Chondrocyte (in vitro differentiated cells): ENCODE measurements around the gene MS4A14. TPM values are rescaled to one million over a fixed set of nuclear protein-coding genes. Genes with fewer than 3 reads are reported as not detected.

Experiments
- DNase-seq: peaks from one replicate; pipeline ENCODE4 v3.0.0; 2021; ENCODE audit warnings: mixed read lengths, low spot score
- H3K27ac Mint-ChIP-seq: one replicate; pipeline ENCODE4 v1.8.0; 2021; ENCODE audit warnings: mild to moderate bottlenecking, moderate library complexity, mixed read lengths; ENCODE audit not compliant: unreplicated experiment
- H3K27me3 Mint-ChIP-seq: 2 replicates; pipeline ENCODE4 v1.8.0; 2021; ENCODE audit warnings: low read depth, mixed read lengths
- H3K36me3 Mint-ChIP-seq: 2 replicates; pipeline ENCODE4 v1.8.0; 2021; ENCODE audit warnings: low read depth, mixed read lengths
- H3K4me1 Mint-ChIP-seq: 2 replicates; pipeline ENCODE4 v1.8.0; 2021; ENCODE audit warnings: low read depth, mild to moderate bottlenecking, mixed read lengths
- H3K4me3 Mint-ChIP-seq: one replicate; pipeline ENCODE4 v1.8.0; 2021; ENCODE audit warnings: mild to moderate bottlenecking, moderate library complexity, mixed read lengths; ENCODE audit not compliant: unreplicated experiment
- H3K9me3 Mint-ChIP-seq: 2 replicates; pipeline ENCODE4 v1.8.0; 2021; ENCODE audit warnings: low read depth, mixed read lengths
- CTCF ChIP-seq: fragments of 200-600 bp; sonication (generic); IDR thresholded peaks from 2 replicates; pipeline ENCODE4 v1.5.0; 2021; ENCODE audit warnings: antibody characterized with exemption, mild to moderate bottlenecking, moderate library complexity
- total RNA-seq: library from RNA; stranded (reverse); gene quantifications from 3 replicates; pipeline ENCODE4 v1.2.1, GENCODE V29; 2021

The MS4A14 gene
- total RNA-seq, 1 donor from 2014 or later = not detected

- Mint-ChIP-seq H3K4me3 (no peak overlapping the region), H3K27me3 (peaks cover 4% of the 10 kb centered on the region), H3K36me3 (no peaks in the 10 kb centered on the region), H3K4me1 (no peaks in the 10 kb centered on the region), H3K9me3 (no peaks in the 10 kb centered on the region), H3K27ac (no peak overlapping the region)
- TF ChIP-seq CTCF = no peak
- DNase-seq = no peak
Measured at GRCh38 chr11:60389279-60389910, 6.9 kb upstream of the MS4A14 start.

- Mint-ChIP-seq H3K4me1 (no peaks in the 10 kb centered on the region), H3K27me3 (peaks cover 4% of the 10 kb centered on the region), H3K27ac (no peak overlapping the region), H3K36me3 (no peaks in the 10 kb centered on the region), H3K4me3 (no peak overlapping the region), H3K9me3 (no peaks in the 10 kb centered on the region)
- no peak for TF ChIP-seq CTCF
- DNase-seq = no peak
Measured at GRCh38 chr11:60390419-60390818, 5.8 kb upstream of the MS4A14 start.

- H3K9me3 Mint-ChIP-seq = no peaks in the 10 kb centered on the region
Measured at GRCh38 chr11:60392361-60392760, 3.9 kb upstream of the MS4A14 start.

GRCh38 chr11:60393016-60393415, 3.2 kb upstream of the MS4A14 start:
- Mint-ChIP-seq H3K36me3 (no peaks in the 10 kb centered on the region), H3K4me1 (no peaks in the 10 kb centered on the region), H3K9me3 (no peaks in the 10 kb centered on the region), H3K4me3 (no peak overlapping the region), H3K27me3 (peaks cover 7% of the 10 kb centered on the region), H3K27ac (no peak overlapping the region)
- no peak for TF ChIP-seq CTCF
- no peak for DNase-seq

More at GRCh38 chr11:60392361-60392760, 3.9 kb upstream of the MS4A14 start:
- no peak for TF ChIP-seq CTCF
- no peak overlapping the region for H3K27ac Mint-ChIP-seq
- H3K36me3 Mint-ChIP-seq = no peaks in the 10 kb centered on the region
- H3K4me3 Mint-ChIP-seq = no peak overlapping the region
- DNase-seq = no peak
- peaks cover 5% of the 10 kb centered on the region for H3K27me3 Mint-ChIP-seq
- no peaks in the 10 kb centered on the region for H3K4me1 Mint-ChIP-seq

- Mint-ChIP-seq H3K4me3 (no peak overlapping the region), H3K27me3 (peaks cover 10% of the 10 kb centered on the region)
- no peak for DNase-seq
Measured at GRCh38 chr11:60394666-60395380, 1.4 kb upstream of the MS4A14 start.

More at GRCh38 chr11:60394666-60395380, 1.4 kb upstream of the MS4A14 start:
- Mint-ChIP-seq H3K4me1 (no peaks in the 10 kb centered on the region), H3K27ac (no peak overlapping the region), H3K36me3 (no peaks in the 10 kb centered on the region), H3K9me3 (no peaks in the 10 kb centered on the region)
- TF ChIP-seq CTCF = no peak
